ENCODE measurements around the gene GANAB.
"Not testable (repeated sequence)": the region's sequence is repeated elsewhere in the genome, so short reads cannot be mapped to it uniquely, and the experiment has no call there.

Gene GANAB

GRCh38 chr11:62645671-62645945 is 805 bp downstream of the GANAB start:
- peaks cover 13% of the 10 kb centered on the region for H3K4me1 ChIP-seq (ENCODE audit: control insufficient read depth, insufficient read depth, low read length)
- H3K9ac ChIP-seq (ENCODE audit: low read length) = peak overlapping the region; percentile 69
- no peaks in the 10 kb centered on the region for H3K9me3 ChIP-seq (ENCODE audit: control insufficient read depth, low read length)
- H3K27me3 ChIP-seq (ENCODE audit: control insufficient read depth, insufficient read depth, low read length) = no peaks in the 10 kb centered on the region
- H3K36me3 ChIP-seq (ENCODE audit: control insufficient read depth, insufficient read depth, low read length) = peaks cover 17% of the 10 kb centered on the region
- H3K4me3 ChIP-seq (ENCODE audit: low read length) = peak overlapping the region; percentile 60

- Histone ChIP-seq H3K27me3 (ENCODE audit: control insufficient read depth, insufficient read depth, low read length) (no peaks in the 10 kb centered on the region), H3K36me3 (ENCODE audit: control insufficient read depth, insufficient read depth, low read length) (peaks cover 14% of the 10 kb centered on the region), H3K4me1 (ENCODE audit: control insufficient read depth, insufficient read depth, low read length) (peaks cover 13% of the 10 kb centered on the region), H3K9me3 (ENCODE audit: control insufficient read depth, low read length) (no peaks in the 10 kb centered on the region), H3K9ac (ENCODE audit: low read length) (no peak overlapping the region), H3K4me3 (ENCODE audit: low read length) (no peak overlapping the region)
These were observed 2.2 kb downstream of the GANAB start for GRCh38 chr11:62644220-62644619.

GRCh38 chr11:62632492-62632891 is 13.9 kb downstream of the GANAB start:
- H3K4me1 ChIP-seq (ENCODE audit: control insufficient read depth, insufficient read depth, low read length) = peaks cover 14% of the 10 kb centered on the region
- H3K4me3 ChIP-seq (ENCODE audit: low read length) = no peak overlapping the region
- peaks cover 44% of the 10 kb centered on the region for H3K36me3 ChIP-seq (ENCODE audit: control insufficient read depth, insufficient read depth, low read length)
- H3K9ac ChIP-seq (ENCODE audit: low read length) = no peak overlapping the region
- no peaks in the 10 kb centered on the region for H3K9me3 ChIP-seq (ENCODE audit: control insufficient read depth, low read length)
- no peaks in the 10 kb centered on the region for H3K27me3 ChIP-seq (ENCODE audit: control insufficient read depth, insufficient read depth, low read length)

- H3K27me3 ChIP-seq (ENCODE audit: control insufficient read depth, insufficient read depth, low read length) = no peaks in the 10 kb centered on the region
- H3K9me3 ChIP-seq (ENCODE audit: control insufficient read depth, low read length) = no peaks in the 10 kb centered on the region
- H3K4me1 ChIP-seq (ENCODE audit: control insufficient read depth, insufficient read depth, low read length) = peaks cover 3% of the 10 kb centered on the region
- no peak overlapping the region for H3K4me3 ChIP-seq (ENCODE audit: low read length)
- H3K9ac ChIP-seq (ENCODE audit: low read length) = no peak overlapping the region
- H3K36me3 ChIP-seq (ENCODE audit: control insufficient read depth, insufficient read depth, low read length) = peaks cover 43% of the 10 kb centered on the region
These were observed 18.7 kb downstream of the GANAB start for GRCh38 chr11:62627713-62628112.

GRCh38 chr11:62622476-62623089 is 23.8 kb downstream of the GANAB start:
- H3K4me3 ChIP-seq (ENCODE audit: low read length) = no peak overlapping the region
- no peaks in the 10 kb centered on the region for H3K9me3 ChIP-seq (ENCODE audit: control insufficient read depth, low read length)
- no peaks in the 10 kb centered on the region for H3K27me3 ChIP-seq (ENCODE audit: control insufficient read depth, insufficient read depth, low read length)
- peak overlapping the region; percentile 33 for H3K9ac ChIP-seq (ENCODE audit: low read length)
- peaks cover 6% of the 10 kb centered on the region for H3K4me1 ChIP-seq (ENCODE audit: control insufficient read depth, insufficient read depth, low read length)
- H3K36me3 ChIP-seq (ENCODE audit: control insufficient read depth, insufficient read depth, low read length) = peaks cover 18% of the 10 kb centered on the region

GRCh38 chr11:62621567-62622470 is 24.6 kb downstream of the GANAB start, which contains the start of gene B3GAT3:
TSS of gene B3GAT3 (minus strand) at chr11:62621986. CDS start at chr11:62621947, 39 bp downstream.
- Histone ChIP-seq H3K9me3 (ENCODE audit: control insufficient read depth, low read length) (no peaks in the 10 kb centered on the region), H3K27me3 (ENCODE audit: control insufficient read depth, insufficient read depth, low read length) (no peaks in the 10 kb centered on the region), H3K9ac (ENCODE audit: low read length) (peak within 1 kb of the TSS; percentile 75), H3K36me3 (ENCODE audit: control insufficient read depth, insufficient read depth, low read length) (peaks cover 18% of the 10 kb centered on the region), H3K4me1 (ENCODE audit: control insufficient read depth, insufficient read depth, low read length) (peaks cover 6% of the 10 kb centered on the region), H3K4me3 (ENCODE audit: low read length) (peak within 1 kb of the TSS; percentile 39)

GRCh38 chr11:62621027-62621566 is 25.3 kb downstream of the GANAB start:
- no peaks in the 10 kb centered on the region for H3K9me3 ChIP-seq (ENCODE audit: control insufficient read depth, low read length)
- peak overlapping the region; percentile 75 for H3K9ac ChIP-seq (ENCODE audit: low read length)
- peaks cover 6% of the 10 kb centered on the region for H3K4me1 ChIP-seq (ENCODE audit: control insufficient read depth, insufficient read depth, low read length)
- peaks cover 12% of the 10 kb centered on the region for H3K36me3 ChIP-seq (ENCODE audit: control insufficient read depth, insufficient read depth, low read length)
- peak overlapping the region; percentile 39 for H3K4me3 ChIP-seq (ENCODE audit: low read length)
- H3K27me3 ChIP-seq (ENCODE audit: control insufficient read depth, insufficient read depth, low read length) = no peaks in the 10 kb centered on the region

GRCh38 chr11:62616957-62617356 is 29.5 kb downstream of the GANAB start:
- H3K4me1 ChIP-seq (ENCODE audit: control insufficient read depth, insufficient read depth, low read length) = peaks cover 19% of the 10 kb centered on the region
- not testable (repeated sequence) for H3K9ac ChIP-seq (ENCODE audit: low read length); H3K9me3 ChIP-seq (ENCODE audit: control insufficient read depth, low read length); H3K36me3 ChIP-seq (ENCODE audit: control insufficient read depth, insufficient read depth, low read length); H3K27me3 ChIP-seq (ENCODE audit: control insufficient read depth, insufficient read depth, low read length); H3K4me3 ChIP-seq (ENCODE audit: low read length)

- Histone ChIP-seq H3K9ac (ENCODE audit: low read length) (no peak overlapping the region), H3K9me3 (ENCODE audit: control insufficient read depth, low read length) (no peaks in the 10 kb centered on the region), H3K36me3 (ENCODE audit: control insufficient read depth, insufficient read depth, low read length) (no peaks in the 10 kb centered on the region), H3K4me3 (ENCODE audit: low read length) (no peak overlapping the region), H3K4me1 (ENCODE audit: control insufficient read depth, insufficient read depth, low read length) (peaks cover 32% of the 10 kb centered on the region), H3K27me3 (ENCODE audit: control insufficient read depth, insufficient read depth, low read length) (no peaks in the 10 kb centered on the region)
These were observed 30.9 kb downstream of the GANAB start for GRCh38 chr11:62615521-62615920.

GRCh38 chr11:62614275-62614674 is 32.1 kb downstream of the GANAB start:
- Histone ChIP-seq H3K9me3 (ENCODE audit: control insufficient read depth, low read length) (no peaks in the 10 kb centered on the region), H3K4me1 (ENCODE audit: control insufficient read depth, insufficient read depth, low read length) (peaks cover 32% of the 10 kb centered on the region), H3K9ac (ENCODE audit: low read length) (no peak overlapping the region), H3K4me3 (ENCODE audit: low read length) (no peak overlapping the region), H3K27me3 (ENCODE audit: control insufficient read depth, insufficient read depth, low read length) (no peaks in the 10 kb centered on the region), H3K36me3 (ENCODE audit: control insufficient read depth, insufficient read depth, low read length) (no peaks in the 10 kb centered on the region)

- no peak overlapping the region for H3K4me3 ChIP-seq (ENCODE audit: low read length)
- H3K4me1 ChIP-seq (ENCODE audit: control insufficient read depth, insufficient read depth, low read length) = peaks cover 32% of the 10 kb centered on the region
- H3K9ac ChIP-seq (ENCODE audit: low read length) = peak overlapping the region; percentile 86
- H3K9me3 ChIP-seq (ENCODE audit: control insufficient read depth, low read length) = no peaks in the 10 kb centered on the region
- no peaks in the 10 kb centered on the region for H3K27me3 ChIP-seq (ENCODE audit: control insufficient read depth, insufficient read depth, low read length)
- no peaks in the 10 kb centered on the region for H3K36me3 ChIP-seq (ENCODE audit: control insufficient read depth, insufficient read depth, low read length)
These were observed 33.1 kb downstream of the GANAB start for GRCh38 chr11:62613291-62613778.

Measured in mucosa of stomach (tissue), 1 donor.